ENCODE data around the gene TMEM88.

TMEM88 gene

DNA sequence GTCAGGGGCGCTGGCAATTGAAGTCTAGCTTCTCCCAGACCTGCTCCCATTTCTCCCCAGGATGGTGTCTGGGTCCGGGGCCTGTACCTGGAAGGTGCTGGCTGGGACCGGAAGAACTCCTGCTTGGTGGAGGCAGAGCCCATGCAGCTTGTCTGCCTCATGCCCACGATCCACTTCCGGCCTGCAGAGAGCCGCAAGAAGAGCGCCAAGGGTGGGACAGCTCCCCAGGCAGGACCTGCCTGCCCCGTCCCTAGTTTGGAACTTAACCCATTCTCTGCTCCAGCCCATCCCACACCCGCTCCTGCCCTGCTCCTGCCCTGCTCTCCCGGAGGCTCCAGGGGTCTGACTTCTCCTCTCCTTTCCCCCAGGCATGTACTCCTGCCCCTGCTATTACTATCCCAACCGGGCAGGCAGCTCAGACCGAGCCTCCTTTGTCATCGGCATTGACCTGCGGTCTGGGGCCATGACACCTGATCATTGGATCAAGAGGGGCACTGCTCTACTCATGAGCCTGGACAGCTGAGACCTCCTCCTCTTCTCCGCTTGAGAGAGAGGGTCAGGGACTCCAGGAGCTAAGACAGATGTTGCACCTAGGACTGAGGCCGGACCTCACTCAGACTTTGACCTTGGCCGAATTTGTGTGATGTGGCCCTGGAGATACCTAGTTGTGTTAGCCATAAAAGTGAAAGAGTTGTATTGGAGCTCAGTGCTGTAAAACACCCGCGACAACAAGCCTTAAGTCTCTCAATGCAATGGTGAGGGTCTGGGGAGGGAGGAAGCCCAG, 21.7 kb upstream of the TMEM88 start:
- no peak for DNase-seq (ENCODE audit: low spot score)

- peak; percentile 89 for DNase-seq (ENCODE audit: low spot score)
Measured at GRCh38 chr17:7833795-7834541, 20.9 kb upstream of the TMEM88 start, which contains the start of gene KDM6B. TSS of gene KDM6B (plus strand) at chr17:7834217. CDS start at chr17:7845555, 11,338 bp downstream.

- DNase-seq (ENCODE audit: low spot score): no peak
Measured at GRCh38 chr17:7834542-7834956, 20.3 kb upstream of the TMEM88 start.

DNA sequence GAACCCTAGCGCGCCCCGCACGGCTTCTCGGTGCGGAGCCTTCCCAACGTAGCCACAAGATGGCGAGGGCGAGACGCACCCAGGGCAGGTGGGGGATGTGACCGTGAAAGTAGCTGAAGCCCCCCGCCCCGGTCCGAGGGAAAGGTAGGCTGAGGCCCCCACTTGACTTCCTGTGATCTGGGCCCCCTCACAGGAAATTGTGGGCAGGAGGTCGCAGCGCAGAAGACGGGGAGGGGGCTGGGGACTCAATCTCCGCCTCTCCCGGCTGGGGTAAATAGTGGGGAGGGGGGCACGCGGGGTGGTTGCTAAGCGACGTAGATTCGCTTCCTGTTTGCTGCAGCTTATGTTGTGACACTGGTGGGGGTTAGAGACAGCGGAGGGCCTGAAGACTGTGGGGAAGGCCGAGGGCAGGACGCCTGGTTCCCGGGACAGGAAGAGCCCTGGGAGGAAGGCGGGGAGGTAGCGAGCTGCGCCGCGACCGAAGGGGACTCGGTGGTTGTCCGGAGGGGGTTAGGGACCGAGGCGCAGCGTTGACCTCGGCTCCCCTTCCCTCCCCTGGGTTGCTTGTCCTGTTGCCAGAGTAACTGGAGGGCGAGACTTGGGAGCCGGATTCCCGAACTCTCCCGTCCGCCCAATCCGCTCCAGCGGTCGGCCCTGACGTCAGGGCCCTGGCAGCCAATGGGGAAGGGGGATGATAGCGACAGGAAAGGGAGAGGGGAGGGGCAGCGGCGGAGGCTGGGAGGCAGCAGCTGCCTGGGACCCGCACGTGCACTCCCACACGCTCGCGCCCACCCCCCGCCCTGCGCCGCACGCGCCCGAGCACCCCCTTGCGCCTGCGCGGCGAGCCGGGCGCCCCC, 19.7 kb upstream of the TMEM88 start:
- peak; percentile 98 for DNase-seq (ENCODE audit: low spot score)

- DNase-seq (ENCODE audit: low spot score): peak; percentile 66
Measured at GRCh38 chr17:7835814-7836595, 18.9 kb upstream of the TMEM88 start.

- DNase-seq (ENCODE audit: low spot score): peak; percentile 95
Measured at GRCh38 chr17:7836596-7837407, 18.1 kb upstream of the TMEM88 start.

DNA sequence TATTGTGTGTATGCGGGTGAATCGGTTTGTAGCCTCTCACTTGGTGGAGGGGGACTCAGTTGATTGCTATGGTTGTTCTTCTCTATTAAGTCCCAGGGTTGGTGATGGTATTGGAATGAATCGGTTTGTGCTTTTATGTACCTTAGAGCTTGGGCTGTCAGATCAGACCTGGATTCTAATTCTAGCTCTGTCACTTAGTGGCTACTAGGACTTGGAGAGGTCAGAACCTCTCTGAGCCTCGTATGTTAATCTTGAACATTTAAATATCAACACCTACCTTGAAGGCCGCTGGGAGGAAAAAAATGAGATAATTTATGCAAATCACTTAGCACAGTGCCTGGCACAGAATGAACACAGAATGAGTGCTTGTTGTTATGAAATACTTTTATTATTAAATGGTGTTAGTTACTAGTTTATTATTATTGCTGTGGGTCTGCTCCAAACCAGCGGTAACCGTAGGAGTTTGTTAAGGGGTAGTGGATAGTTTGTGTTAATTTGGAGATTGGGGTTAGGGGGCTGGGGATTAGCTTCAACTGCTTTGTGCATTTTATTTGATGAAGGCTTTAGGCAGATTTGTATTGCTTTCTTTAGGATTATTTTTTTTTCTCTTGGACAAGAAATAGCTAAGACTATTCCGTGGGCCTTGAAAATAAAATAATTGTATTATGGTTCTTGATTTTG, 17.3 kb upstream of the TMEM88 start:
- DNase-seq (ENCODE audit: low spot score): peak; percentile 42

- DNase-seq (ENCODE audit: low spot score): peak; percentile 63
Measured at GRCh38 chr17:7838090-7839075, 16.5 kb upstream of the TMEM88 start.

- DNase-seq (ENCODE audit: low spot score): no peak
Measured at GRCh38 chr17:7839190-7839875, 15.5 kb upstream of the TMEM88 start.

- no peak for DNase-seq (ENCODE audit: low spot score)
Measured at GRCh38 chr17:7839876-7840261, 15.0 kb upstream of the TMEM88 start.

GRCh38 chr17:7840441-7840840, 14.4 kb upstream of the TMEM88 start:
- no peak for DNase-seq (ENCODE audit: low spot score)

DNA sequence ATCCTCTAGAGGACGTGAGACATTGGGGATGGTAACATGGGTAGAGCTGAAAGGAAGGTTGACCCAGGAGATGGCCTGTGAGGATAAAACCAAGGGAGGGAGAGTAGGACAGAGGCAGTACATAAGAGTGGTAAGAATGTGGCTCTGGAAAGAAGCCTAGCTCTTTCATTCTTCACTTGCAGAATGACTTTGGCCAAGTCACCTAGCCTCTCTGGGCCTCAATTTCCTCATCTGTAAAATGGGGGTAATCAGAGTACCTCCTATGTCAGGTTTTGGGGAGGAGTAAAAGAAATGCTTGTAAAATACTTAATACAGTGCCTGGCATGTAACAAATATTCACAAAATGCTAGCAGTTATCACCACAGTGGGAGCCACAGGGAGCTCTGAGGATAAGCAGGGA, 14.0 kb upstream of the TMEM88 start:
- no peak for DNase-seq (ENCODE audit: low spot score)

- peak; percentile 94 for DNase-seq (ENCODE audit: low spot score)
Measured at GRCh38 chr17:7841396-7841914, 13.4 kb upstream of the TMEM88 start.

- DNase-seq (ENCODE audit: low spot score): peak; percentile 86
Measured at GRCh38 chr17:7841915-7842379, 12.9 kb upstream of the TMEM88 start.

GRCh38 chr17:7842380-7843256, 12.2 kb upstream of the TMEM88 start:
- peak; percentile 98 for DNase-seq (ENCODE audit: low spot score)

DNA sequence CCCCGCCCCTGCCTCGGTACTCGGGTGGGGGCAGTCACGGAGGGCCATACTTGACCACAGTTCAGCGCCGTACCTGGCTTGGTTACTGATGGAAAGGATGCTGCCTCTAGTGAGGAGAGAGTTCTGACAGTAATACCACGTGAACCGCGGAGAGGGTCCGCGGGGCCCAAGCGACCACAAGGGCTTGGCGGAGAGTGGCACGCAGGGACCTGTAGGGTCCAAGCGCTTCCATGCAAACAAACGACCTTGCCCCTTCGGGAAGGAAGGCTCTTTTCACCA, 11.7 kb upstream of the TMEM88 start:
- no peak for DNase-seq (ENCODE audit: low spot score)
